Activated CD4-positive, alpha-beta T cell treated with anti-CD3 and anti-CD28 coated beads, Interleukin-2, amount 50 U/mL, for 24 hours (primary cell): Measurements from ENCODE around the gene CEP120.
"Not testable (repeated sequence)": the region's sequence is repeated elsewhere in the genome, so short reads cannot be mapped to it uniquely, and the experiment has no call there.

ENCODE experiments used
- DNase-seq, 2 donors: peaks; one replicate each; pipeline ENCODE4 v3.0.0-alpha.2; 2020; ENCODE audit warnings: low read depth in 1 of 2, low spot score in 1 of 2

CEP120 gene

GRCh38 chr5:123439709-123440108 lies 16.5 kb upstream of the CEP120 start:
- DNase-seq: no peak

- DNase-seq: no peak
Observed at GRCh38 chr5:123438902-123439301, 15.7 kb upstream of the CEP120 start.

GRCh38 chr5:123438244-123438643 lies 15.0 kb upstream of the CEP120 start:
- no peak for DNase-seq

GRCh38 chr5:123436201-123436600 lies 13.0 kb upstream of the CEP120 start:
- no peak for DNase-seq

- DNase-seq: no peak
Observed at GRCh38 chr5:123434796-123435195, 11.6 kb upstream of the CEP120 start.

GRCh38 chr5:123433596-123433995 lies 10.4 kb upstream of the CEP120 start:
- DNase-seq: no peak

GRCh38 chr5:123430441-123430840 lies 7.2 kb upstream of the CEP120 start:
- not testable (repeated sequence) for DNase-seq

- DNase-seq: no peak
Observed at GRCh38 chr5:123429993-123430392, 6.8 kb upstream of the CEP120 start.

- no peak for DNase-seq
Observed at GRCh38 chr5:123429221-123429954, 6.2 kb upstream of the CEP120 start.

GRCh38 chr5:123428521-123429220 lies 5.5 kb upstream of the CEP120 start:
- no peak for DNase-seq

- DNase-seq: no peak
Observed at GRCh38 chr5:123427281-123427680, 4.1 kb upstream of the CEP120 start.

GRCh38 chr5:123425431-123425830 lies 2.2 kb upstream of the CEP120 start:
- no peak for DNase-seq

- DNase-seq: no peak
Observed at GRCh38 chr5:123422433-123423277, 548 bp downstream of the CEP120 start.

GRCh38 chr5:123421773-123422172 lies 1.4 kb downstream of the CEP120 start:
- no peak for DNase-seq

GRCh38 chr5:123414974-123415373 lies 8.2 kb downstream of the CEP120 start:
- no peak for DNase-seq

GRCh38 chr5:123412206-123412605 lies 11.0 kb downstream of the CEP120 start:
- no peak for DNase-seq

GRCh38 chr5:123401999-123402398 lies 21.2 kb downstream of the CEP120 start:
- not testable (repeated sequence) for DNase-seq

- DNase-seq: no peak
Observed at GRCh38 chr5:123401320-123401719, 21.9 kb downstream of the CEP120 start.

- not testable (repeated sequence) for DNase-seq
Observed at GRCh38 chr5:123400870-123401291, 22.3 kb downstream of the CEP120 start.

- DNase-seq: no peak
Observed at GRCh38 chr5:123398058-123398733, 25.0 kb downstream of the CEP120 start.

GRCh38 chr5:123397538-123397937 lies 25.7 kb downstream of the CEP120 start:
- DNase-seq: no peak
